Measurements from ENCODE around the gene TSTD1. TPM values are rescaled to one million over a fixed set of nuclear protein-coding genes. Genes with fewer than 3 reads are reported as not detected.

The TSTD1 gene
- total RNA-seq, 1 experiment from 2014 or later = 20.1 TPM

GRCh38 chr1:161077426-161077825, 38.7 kb upstream of the TSTD1 start:
- Histone ChIP-seq H3K27me3 (ENCODE audit: control insufficient read depth, insufficient read depth, low read length) (no peaks in the 10 kb centered on the region), H3K9me3 (ENCODE audit: control insufficient read depth, insufficient read depth, low read depth, low read length) (no peaks in the 10 kb centered on the region), H3K36me3 (ENCODE audit: control insufficient read depth, insufficient read depth, low read length) (no peaks in the 10 kb centered on the region), H3K27ac (ENCODE audit: low read length) (no peak overlapping the region), H3K4me1 (ENCODE audit: control insufficient read depth, insufficient read depth, low read length) (no peaks in the 10 kb centered on the region), H3K4me3 (ENCODE audit: low read depth in 2 of 2, low read length in 2 of 2) (no peak overlapping the region)
- in situ Hi-C loops (cut with HindIII; ENCODE audit: low pct_unique_long_range_greater_than_20kb, low sequenced_read_pairs) = no loop called here
- intact Hi-C loops (cut with micrococcal nuclease; ENCODE audit: unreplicated experiment) = no loop called here
- ChIA-PET CTCF (no interaction called here), POLR2A (no interaction called here)
- TF ChIP-seq REST (IDR thresholded peaks at IDR 0.05; ENCODE audit: insufficient read depth in 1 of 2, low read depth in 2 of 2, low read length in 1 of 2) (no peak), TCF7L2 (IDR thresholded peaks at IDR 0.05; ENCODE audit: low read depth, low read length) (no peak), SIN3A (IDR thresholded peaks at IDR 0.05; ENCODE audit: borderline replicate concordance, insufficient read depth, low read depth, low read length) (no peak), CTCF (IDR thresholded peaks at IDR 0.05) (no peak), POLR2AphosphoS5 (IDR thresholded peaks at IDR 0.05; ENCODE audit: low read depth, low read length) (no peak)
- ATAC-seq = no peak
- BruUV-seq (replicated peaks) = no TSS peak
- DNase-seq (ENCODE audit: low read depth, low spot score) = no peak

- POLR2A ChIA-PET = no interaction called here
- Histone ChIP-seq H3K9me3 (ENCODE audit: control insufficient read depth, insufficient read depth, low read depth, low read length) (no peaks in the 10 kb centered on the region), H3K4me3 (ENCODE audit: low read depth in 2 of 2, low read length in 2 of 2) (no peak overlapping the region), H3K4me1 (ENCODE audit: control insufficient read depth, insufficient read depth, low read length) (no peaks in the 10 kb centered on the region), H3K36me3 (ENCODE audit: control insufficient read depth, insufficient read depth, low read length) (no peaks in the 10 kb centered on the region), H3K27ac (ENCODE audit: low read length) (no peak overlapping the region), H3K27me3 (ENCODE audit: control insufficient read depth, insufficient read depth, low read length) (no peaks in the 10 kb centered on the region)
- DNase-seq (ENCODE audit: low read depth, low spot score) = no peak
- ATAC-seq = no peak
- intact Hi-C loops (cut with micrococcal nuclease; ENCODE audit: unreplicated experiment) (no loop called here), in situ Hi-C loops (cut with HindIII; ENCODE audit: low pct_unique_long_range_greater_than_20kb, low sequenced_read_pairs) (no loop called here)
- no peak for TF ChIP-seq POLR2AphosphoS5 (IDR thresholded peaks at IDR 0.05; ENCODE audit: low read depth, low read length)
- CTCF ChIA-PET = interaction anchor here (0.7 kb wide), 1 partner anchor 21 kb away, joined by 4 read pairs; no protein-coding TSS in a partner anchor
- BruUV-seq (replicated peaks) = no TSS peak
These were observed 37.6 kb upstream of the TSTD1 start for GRCh38 chr1:161076410-161076809.

- no TSS peak for BruUV-seq (replicated peaks)
- no peaks in the 10 kb centered on the region for H3K27me3 ChIP-seq (ENCODE audit: control insufficient read depth, insufficient read depth, low read length)
- intact Hi-C loops (cut with micrococcal nuclease; ENCODE audit: unreplicated experiment) (no loop called here), in situ Hi-C loops (cut with HindIII; ENCODE audit: low pct_unique_long_range_greater_than_20kb, low sequenced_read_pairs) (no loop called here)
- no peaks in the 10 kb centered on the region for H3K9me3 ChIP-seq (ENCODE audit: control insufficient read depth, insufficient read depth, low read depth, low read length)
- H3K36me3 ChIP-seq (ENCODE audit: control insufficient read depth, insufficient read depth, low read length) = no peaks in the 10 kb centered on the region
- TF ChIP-seq CTCF (IDR thresholded peaks at IDR 0.05) (no peak), POLR2AphosphoS5 (IDR thresholded peaks at IDR 0.05; ENCODE audit: low read depth, low read length) (no peak), REST (IDR thresholded peaks at IDR 0.05; ENCODE audit: insufficient read depth in 1 of 2, low read depth in 2 of 2, low read length in 1 of 2) (no peak), TCF7L2 (IDR thresholded peaks at IDR 0.05; ENCODE audit: low read depth, low read length) (no peak), SIN3A (IDR thresholded peaks at IDR 0.05; ENCODE audit: borderline replicate concordance, insufficient read depth, low read depth, low read length) (no peak)
- H3K27ac ChIP-seq (ENCODE audit: low read length) = no peak overlapping the region
- ATAC-seq (no peak), DNase-seq (ENCODE audit: low read depth, low spot score) (no peak)
- ChIA-PET POLR2A (no interaction called here), CTCF (interaction anchor here (0.7 kb wide), 1 partner anchor 23 kb away, joined by 3 read pairs; no protein-coding TSS in a partner anchor)
- no peak overlapping the region for H3K4me3 ChIP-seq (ENCODE audit: low read depth in 2 of 2, low read length in 2 of 2)
- no peaks in the 10 kb centered on the region for H3K4me1 ChIP-seq (ENCODE audit: control insufficient read depth, insufficient read depth, low read length)
These were observed 36.1 kb upstream of the TSTD1 start for GRCh38 chr1:161074676-161075368.
